IPS-NIHi7 (cell line): ENCODE results near the gene NMU.
"Not testable (repeated sequence)": the region's sequence is repeated elsewhere in the genome, so short reads cannot be mapped to it uniquely, and the experiment has no call there.

Experiments
- DNase-seq: peaks from one replicate; pipeline ENCODE4 v3.0.0; 2012; ENCODE audit warnings: mixed read lengths; ENCODE audit errors: extremely low spot score

The NMU gene, protein sequence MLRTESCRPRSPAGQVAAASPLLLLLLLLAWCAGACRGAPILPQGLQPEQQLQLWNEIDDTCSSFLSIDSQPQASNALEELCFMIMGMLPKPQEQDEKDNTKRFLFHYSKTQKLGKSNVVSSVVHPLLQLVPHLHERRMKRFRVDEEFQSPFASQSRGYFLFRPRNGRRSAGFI

DNA sequence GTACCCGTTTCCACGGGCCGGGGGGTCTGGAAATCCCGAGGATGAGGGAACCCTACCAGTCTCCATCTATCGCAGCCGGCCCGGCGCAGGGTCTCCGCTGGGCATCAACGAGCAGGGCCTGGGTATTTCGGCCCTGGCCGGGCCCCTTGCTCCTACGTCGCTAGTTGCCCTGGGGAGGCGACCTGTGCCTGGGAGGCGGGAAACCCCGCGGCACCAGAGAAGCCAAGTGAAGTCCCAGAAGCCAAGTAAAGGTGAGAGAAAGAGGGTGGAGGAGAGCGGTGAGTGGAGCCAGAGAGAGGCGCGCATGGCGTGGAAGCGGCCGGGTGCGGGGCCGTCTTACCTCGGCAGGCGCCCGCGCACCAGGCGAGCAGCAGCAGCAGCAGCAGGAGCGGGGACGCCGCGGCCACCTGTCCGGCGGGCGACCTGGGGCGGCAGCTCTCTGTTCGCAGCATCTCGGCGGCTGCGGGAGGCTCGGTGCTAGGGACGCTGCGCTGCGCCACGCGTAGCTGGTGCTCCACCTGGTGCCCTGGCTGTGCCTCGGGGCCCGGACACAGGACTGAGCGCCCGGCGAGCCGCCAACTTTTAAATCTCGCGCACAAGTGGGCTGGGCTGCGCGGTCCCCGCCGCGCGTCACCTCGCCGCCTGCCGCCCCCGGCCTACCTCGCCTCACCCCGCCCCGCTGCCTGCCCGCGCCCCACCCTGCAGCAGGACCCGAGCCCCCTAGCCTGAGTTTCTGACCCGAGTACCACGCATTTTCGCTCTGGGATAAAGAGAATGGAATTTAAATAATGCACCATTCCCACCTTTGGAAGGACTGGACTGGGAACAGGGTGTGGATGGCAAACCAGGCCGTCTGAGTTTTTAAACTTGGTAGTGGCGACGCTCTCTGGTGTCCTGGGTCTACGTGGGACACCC, at the start of gene NMU:
Gene NMU (minus strand): TSS at position 558 of the 915 bp plus-strand sequence. CDS start 106 bp downstream, at position 452.
- DNase-seq, result peak; percentile 58

DNA sequence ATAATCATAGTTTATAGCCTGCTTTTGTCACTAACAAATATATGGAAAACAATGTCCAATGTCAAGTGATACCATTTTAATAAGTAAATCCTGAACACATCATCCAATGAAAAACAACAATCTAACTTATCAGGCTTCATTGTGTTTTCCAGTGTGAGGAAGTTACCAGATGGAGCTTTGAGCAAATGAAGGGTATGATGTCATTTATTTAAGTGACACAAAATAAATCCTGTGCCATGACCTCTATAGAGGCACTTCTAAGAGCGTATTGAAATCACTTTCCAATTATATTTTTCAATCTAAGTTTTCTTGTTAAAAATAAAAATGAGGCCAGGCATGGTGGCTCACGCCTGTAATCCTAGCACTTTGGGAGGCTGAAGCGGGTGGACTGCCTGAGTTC, 48.2 kb upstream of the NMU start:
- DNase-seq, result no peak

DNA sequence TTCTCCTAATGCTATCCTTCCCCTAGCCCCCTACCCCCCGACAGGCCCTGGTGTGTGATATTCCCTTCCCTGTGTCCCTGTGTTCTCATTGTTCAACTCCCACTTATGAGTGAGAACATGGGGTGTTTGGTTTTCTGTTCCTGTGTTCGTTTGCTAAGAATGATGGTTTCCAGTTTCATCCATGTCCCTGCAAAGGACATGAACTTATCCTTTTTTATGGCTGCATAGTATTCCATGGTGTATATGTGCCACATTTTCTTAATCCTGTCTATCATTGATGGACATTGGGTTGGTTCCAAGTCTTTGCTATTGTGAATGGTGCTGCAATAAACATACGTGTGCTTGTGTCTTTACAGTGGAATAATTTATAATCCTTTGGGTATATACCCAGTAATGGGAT, 46.7 kb upstream of the NMU start:
- DNase-seq, result not testable (repeated sequence)

DNA sequence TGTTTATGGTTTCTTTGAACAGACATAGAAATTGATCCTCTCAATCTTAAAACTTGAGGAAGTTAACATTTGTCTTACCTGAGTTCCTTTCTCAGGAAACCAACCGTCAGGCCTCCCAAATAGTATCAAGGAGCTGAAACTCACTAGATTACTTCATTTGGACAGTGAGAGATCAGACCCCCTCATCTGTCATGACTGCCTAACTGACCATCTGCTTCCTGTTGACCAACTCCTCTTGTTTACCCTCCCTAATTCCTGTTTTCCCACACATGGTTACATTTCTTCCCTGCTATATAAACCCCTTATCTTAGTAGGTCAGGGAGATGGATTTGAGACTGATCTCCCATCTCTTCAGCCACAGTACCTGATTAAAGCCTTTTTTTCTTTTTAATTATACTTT, 46.2 kb upstream of the NMU start:
- DNase-seq, result no peak

DNA sequence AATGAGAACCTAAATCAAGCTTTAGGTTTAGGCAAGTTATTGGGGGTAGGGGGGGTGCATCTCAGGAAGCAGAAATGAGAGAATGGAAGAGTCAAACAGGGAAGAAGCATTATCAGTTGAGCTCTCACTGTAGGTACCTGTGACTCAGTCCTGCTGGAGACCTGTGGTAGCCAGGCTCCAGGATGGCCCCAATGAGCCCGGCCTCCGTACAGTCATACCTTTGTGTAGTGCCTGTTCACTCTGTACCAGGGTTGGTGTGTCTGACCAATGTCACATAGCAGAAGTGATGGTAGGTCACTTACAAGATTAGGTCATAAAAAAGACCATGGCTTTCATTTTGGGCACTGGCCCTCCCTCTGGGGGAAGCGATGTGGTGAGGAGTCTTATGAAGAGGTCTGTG, 45.3 kb upstream of the NMU start:
- no peak for DNase-seq

DNA sequence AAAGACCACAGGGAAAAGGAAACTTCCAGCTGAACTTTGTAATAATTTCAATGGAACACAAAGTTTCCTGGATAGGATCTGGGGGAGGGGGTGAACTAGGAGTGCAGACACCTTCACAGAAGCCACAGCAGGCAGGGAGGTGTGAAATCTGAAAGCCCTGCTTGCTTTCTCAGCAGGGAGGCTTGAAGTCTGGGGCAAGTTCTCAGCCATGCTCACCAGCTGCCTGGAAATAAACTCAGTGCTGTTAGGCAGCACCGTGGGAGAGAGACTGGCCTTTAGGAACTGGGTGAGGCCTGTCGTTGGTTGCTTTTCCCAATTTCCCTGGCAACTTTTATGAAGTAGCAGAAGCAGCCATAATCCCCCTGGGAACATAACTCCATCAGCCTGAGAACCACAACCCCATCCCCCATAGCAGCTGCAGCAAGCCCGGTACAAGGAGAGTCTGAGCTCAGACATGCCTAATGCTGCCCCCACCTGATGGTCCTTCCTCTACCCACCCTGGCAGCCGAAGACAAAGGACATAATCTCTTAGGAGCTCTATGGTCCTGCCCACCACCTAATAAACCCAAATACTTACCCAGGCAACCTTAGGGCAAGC, 39.2 kb upstream of the NMU start:
- DNase-seq, result no peak

DNA sequence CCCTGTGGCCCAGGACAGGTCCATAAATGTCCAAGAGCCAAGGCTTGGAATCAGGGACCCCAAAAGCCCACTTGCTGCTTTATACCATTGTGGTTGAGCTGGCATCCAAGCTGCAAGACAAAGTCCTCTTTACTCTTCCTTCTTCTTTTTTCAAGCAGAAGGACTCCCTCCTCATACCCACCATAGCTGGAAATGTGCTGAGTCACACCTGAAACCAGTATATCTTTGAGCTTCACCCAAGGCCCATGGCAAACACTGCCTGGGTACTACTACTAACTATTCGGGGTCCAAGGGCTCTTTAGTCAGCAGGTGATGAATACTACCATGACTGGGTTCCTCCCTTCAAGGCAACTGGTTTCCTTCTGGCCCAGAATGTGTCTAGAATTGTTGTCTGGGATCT, 37.3 kb upstream of the NMU start:
- no peak for DNase-seq

DNA sequence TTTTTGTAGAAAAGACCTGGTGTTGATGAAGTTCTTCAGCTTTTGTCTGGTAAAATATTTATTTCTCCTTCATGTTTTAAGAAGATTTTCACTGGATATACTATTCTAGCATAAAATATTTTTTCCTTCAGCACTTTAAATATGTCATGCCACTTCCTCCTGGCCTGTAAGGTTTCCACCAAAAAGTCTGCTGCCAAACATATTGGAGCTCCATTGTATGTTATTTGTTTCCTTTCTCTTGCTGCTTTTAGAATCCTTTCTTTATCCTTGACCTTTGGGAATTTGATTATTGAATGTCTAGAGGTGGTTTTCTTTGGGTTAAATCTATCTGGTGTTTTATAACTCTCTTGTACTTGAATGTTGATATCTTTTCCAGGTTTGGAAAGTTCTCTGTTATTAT, 35.6 kb upstream of the NMU start:
- DNase-seq, result no peak

DNA sequence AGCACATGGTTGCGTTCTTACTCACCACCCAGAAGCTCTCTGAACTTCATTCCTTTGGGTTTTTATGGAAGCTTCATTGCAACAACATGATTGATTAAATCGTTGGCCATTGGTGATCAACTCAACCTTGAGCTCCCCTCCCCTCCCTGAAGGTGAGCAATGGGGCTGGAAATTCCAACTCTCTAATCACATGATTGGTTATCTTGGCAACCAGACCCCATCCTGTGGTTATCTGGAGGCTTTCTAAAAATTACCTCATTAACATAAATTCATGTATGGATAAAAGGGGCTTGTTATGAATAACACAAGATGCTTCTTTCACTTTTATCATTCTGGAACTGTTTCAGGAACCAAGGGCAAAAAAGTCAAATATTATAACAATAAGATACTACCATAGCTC, 34.6 kb upstream of the NMU start:
- no peak for DNase-seq

DNA sequence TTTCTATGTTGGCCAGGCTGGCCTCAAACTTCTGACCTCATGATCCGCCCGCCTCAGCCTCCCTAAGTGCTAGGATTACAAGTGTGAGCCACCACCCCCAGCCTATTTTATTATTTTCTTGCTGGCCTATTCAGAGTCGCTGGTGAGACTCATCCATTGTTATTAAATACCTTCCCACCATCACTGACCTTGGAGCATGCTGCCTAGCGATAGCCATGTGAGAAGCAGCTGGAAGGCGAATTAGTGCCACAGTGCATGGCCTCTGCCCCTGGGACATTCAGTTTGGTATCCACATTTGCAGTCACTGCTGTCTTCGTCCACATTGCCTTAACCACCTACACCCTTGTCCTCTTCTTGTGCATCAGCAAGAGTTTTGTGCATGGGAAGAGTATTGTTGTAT, 32.4 kb upstream of the NMU start:
- no peak for DNase-seq

DNA sequence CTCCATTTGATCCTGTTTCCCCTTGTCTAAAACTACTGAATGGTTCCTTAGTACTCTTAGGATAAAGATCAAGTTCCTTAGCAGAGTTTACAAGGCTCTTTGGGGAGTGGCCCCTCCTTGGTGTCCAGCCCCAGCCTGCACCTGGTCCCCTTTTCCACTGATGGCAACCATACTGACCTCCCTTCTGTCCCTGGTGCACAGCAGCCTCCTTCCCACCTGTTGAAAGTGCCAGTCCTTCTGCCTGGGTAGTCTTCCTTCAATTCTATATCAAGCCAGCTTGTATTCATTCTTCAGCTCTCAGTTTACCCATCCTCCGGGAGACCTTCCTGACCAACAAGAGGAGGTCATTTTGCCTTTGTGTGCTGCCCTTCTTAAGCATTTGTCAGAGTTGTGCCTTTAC, 30.4 kb upstream of the NMU start:
- no peak for DNase-seq

DNA sequence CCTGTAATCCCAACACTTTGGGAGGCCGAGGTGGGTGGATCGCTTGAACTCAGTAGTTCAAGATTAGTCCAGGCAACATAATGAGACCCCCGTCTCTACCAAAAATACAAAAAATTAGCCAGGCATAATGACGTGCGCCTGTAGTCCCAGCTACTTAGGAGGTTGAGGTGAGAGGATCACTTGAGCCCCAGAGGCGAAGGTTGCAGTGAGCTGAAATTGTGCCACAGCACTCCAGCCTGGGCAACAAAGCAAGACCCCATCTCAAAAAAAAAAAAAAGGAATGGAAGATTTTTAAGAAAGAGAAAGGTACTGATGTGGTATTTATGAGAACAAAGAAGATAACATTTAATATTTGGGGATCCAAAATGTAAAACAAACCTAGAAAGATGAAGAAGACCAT, 27.0 kb upstream of the NMU start:
- no peak for DNase-seq

DNA sequence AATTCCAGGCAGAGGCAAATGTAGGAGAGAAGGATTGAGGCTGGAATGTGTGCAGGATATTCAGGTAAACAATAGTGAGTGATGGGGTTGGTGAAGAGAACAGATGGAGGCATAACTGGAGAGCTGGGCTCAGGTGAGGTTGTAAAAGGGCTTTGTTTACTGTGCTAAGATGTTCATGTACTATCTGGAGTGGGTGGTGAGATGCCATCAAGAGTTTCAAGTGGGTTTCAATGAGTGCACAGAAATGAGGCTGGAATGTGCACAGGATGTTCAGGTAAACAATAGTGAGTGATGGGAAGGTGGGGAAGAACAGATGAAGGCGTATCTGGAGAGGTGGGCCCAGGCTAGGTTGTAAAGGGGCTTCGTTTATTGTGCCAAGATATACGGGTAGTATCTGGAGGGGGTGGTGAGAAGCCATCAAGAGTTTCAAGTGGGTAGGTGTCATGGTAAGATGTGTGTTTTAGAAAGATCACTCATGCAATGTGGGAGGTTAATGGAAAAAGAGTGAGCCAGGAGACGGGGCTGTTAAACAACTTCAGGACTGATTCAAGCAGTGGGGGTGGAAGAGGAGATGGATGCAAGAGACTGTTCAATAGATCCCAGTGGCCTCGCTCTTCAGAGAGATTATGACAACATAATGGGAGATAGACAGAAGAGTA, 25.4 kb upstream of the NMU start:
- DNase-seq, result no peak

DNA sequence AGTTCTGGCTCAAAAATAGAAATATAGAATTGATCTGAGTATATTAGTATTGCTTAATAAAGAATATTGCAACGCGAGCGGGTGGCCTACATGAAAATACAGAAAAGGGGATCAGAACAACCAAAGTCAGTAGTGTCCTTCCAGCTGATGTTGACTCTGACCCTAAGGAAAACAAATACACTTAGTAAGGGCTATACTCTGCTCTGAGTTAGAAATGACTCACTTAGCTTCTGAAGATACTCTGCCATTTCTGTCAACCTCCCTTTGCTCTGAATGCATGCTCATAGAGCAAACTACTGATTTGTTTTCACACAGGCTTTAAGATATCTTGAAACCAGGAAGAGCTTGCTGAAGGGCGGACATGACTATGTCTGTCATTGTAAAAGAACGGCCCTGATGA, 22.6 kb upstream of the NMU start:
- DNase-seq, result no peak

DNA sequence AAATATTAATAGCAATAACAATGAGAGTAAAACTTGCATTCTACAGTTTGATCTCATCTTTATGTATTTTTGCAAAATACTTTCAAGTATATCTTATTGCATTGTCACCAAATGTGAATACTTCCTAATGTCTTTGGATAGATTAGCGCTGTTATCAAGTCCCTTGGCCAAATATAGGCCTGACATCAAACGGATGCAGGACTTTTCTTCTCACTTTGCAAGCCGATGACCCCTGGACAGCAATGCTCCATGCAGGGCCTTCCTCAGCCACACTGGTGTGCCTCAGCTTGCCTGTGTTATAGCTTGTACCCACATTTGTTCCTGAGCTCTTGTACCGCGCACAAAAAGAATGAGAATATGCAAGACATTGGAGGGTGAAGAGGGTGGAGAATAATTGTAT, 18.0 kb upstream of the NMU start:
- no peak for DNase-seq

DNA sequence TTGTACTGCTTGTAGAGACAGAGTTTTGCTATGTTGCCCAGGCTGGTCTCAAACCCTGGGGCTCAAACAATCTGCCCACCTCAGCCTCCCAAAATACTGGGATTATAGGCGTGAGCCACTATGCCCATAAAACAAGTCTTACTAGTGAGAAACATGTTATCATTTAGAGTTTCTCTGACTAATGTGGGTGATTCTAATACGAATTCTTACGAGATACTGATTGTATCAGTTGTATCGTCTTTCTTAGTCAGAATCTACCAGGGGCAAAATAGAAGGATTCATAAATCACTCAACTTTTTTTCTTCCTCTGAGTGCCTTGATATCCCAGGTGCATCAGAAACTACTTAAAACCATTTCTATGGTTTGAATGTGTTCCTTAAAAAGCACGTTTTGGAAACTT, 14.4 kb upstream of the NMU start:
- no peak for DNase-seq

DNA sequence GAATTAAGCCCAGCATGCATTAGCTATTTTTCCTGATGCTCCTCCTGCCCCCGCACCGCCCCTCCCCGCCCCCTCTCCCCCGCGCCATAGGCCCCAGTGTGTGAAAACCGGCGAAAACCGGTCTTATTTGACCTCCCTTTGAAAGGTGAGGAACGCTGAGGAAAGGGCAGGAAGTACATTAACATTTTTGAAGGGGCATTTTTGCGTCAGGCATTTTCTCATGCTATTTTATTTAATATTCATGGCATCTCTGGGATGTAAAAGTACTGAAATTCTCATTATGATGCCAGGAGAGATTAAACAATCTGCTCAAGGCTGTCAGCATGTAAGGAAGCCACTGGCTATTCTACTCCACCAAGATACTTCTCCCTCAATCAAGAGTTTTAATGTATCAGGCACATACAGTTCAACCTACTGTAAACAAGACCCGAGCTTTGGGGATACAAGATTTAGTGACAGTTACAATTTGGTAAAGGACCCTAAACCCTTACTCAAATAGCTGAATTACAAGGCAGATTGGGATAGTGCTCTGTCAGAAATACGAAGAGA, 1.2 kb upstream of the NMU start:
- peak; percentile 65 for DNase-seq

DNA sequence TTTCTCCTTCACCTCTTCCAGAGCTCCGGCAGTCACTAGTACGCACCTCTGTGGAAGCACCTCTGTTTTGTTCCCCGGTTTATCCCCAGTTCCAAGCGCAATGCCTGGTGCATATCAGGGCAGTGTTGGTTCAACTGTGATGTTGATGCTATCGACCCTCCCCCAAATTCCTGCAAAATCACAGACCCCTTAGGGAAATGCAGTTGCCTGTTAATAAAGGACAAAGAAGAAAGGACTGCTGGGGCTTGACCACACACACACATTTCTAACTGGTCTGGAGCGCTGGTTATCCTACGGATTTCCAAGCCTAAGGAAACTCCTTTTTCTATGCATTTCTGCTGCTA, 530 bp upstream of the NMU start:
- DNase-seq, result peak; percentile 14

DNA sequence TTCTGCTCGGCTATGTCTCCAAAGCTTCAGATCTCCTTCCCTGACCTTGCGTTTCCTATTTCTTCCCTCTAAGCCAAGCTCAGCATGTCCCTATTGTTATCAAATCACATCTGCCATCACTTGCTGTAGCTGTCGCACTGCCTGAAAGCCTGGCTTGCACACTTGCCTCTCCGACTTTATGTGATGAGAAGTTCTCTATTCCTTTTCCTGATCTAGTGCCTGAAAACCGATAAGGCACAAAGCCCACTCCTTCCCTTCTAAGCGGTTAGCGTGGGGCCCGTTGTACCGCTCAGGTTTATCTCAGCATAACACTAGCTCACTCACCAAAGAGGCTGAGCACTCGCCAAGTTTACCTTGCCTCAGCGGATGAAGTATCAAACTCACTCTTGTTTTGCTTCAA, 816 bp downstream of the NMU start:
- no peak for DNase-seq

DNA sequence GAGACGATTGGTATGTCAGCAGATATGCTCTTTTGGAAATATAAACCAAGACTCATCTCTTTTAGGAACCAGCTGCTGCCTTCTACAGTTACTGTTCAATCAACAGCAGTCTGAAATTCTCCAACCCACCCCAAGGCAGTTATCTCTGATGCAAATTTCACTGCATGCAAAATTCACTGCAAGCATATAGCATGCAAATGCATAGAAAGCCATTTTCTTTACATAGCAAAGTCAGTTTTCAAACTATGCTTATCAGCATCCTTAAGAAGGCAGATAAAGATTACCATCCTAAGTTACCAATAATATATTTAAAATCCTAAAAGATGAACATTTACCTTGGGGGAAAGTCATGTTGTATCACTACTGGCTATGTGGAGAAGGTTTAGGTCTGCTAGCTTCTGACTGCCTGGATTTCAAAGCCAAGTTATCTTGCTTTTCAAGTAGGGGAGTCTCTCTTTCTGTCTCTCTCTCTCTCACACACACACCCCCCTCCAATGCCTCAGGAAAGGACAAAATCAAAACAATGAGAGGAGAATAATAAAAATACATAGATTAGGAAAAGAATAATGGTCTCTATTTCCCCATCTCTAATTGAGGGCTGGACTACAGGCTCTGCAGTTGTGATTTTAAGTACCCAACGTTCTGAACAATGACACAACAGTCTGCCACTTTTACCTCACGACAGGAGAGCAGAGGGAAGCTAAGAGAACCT, 1.5 kb downstream of the NMU start:
- DNase-seq, result no peak

DNA sequence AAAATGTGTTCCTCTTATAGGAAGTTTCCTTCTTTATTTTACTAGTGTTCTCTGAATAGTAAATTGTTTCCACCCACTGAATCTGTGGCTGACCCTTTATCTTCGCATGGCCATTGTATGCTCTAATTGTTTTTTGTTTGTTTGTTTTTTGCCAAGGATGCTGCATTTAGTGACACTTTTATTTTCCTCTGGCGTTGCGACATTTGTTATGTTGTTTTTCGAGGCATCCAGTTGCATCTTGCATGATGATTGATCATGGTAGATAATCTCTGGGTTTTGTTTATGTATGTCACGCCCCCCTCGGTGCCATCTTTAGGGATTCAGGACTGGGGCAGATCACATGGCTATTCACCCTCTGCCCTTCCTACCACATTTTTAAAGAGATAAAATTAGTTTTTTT, 2.2 kb downstream of the NMU start:
- no peak for DNase-seq

DNA sequence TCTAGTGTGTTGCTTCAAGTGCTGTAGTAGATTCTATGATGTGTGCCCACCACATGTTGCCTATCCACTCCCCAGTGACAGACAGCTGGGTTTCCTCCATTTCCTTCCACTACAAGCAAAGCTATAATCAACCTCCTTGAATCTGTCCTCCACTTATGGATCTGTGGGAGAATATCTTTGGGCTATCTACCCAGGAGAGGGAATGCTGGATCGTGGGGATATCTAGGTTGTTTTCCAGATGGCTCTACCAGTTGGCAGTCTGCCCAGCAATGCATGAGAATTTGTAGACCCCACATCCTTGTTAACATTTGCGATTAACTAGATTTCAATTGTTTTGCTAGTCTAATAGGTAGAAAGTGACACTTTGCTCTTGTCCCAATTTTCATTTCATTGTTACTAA, 10.3 kb downstream of the NMU start:
- no peak for DNase-seq
